Panc1 (cell line): Measurements from ENCODE around the gene CWH43. TPM values are rescaled to one million over a fixed set of nuclear protein-coding genes. Genes with fewer than 3 reads are reported as not detected.
A peak's percentile ranks its signal among the peaks of the same experiment; 100 is the strongest.
"Not testable (repeated sequence)": the region's sequence is repeated elsewhere in the genome, so short reads cannot be mapped to it uniquely, and the experiment has no call there.

Source experiments
- ATAC-seq: fragments of 200-7000 bp; cut with Tn5 transposase; 2 replicates; pipeline ENCODE4 v1.9.1; 2020; ENCODE audit warnings: mild to moderate bottlenecking, moderate library complexity
- BruUV-seq: library from RNA; stranded (reverse); fragments of 400-500 nt; replicated peaks from 2 replicates; lab custom pipeline; 2021; lab: Mats Ljungman, UMichigan
- CTCF ChIA-PET: fragments of 300-600 bp; sonication (Branson Sonifier 250); formaldehyde crosslinking; loops from one replicate; lab custom pipeline; 2022; ENCODE audit warnings: antibody characterized with exemption; lab: Charles Lee
- POLR2A ChIA-PET: fragments of 300-600 bp; sonication (Branson Sonifier 250); formaldehyde crosslinking; loops from one replicate; lab custom pipeline; 2022; ENCODE audit warnings: antibody characterized with exemption; lab: Charles Lee
- DNase-seq: peaks from one replicate; pipeline ENCODE4 v3.0.0-alpha.2; 2010; ENCODE audit warnings: low read depth, low spot score
- H3K27ac ChIP-seq: 2 replicates; pipeline ENCODE4 v1.5.1; 2011; ENCODE audit warnings: mild to moderate bottlenecking, low read length, inconsistent platforms
- H3K27me3 ChIP-seq: fragments of 200-500 bp; sonication (Bioruptor generic); 2 replicates; pipeline ENCODE4 v1.6.0; 2014; ENCODE audit warnings: low read length, inconsistent platforms; ENCODE audit not compliant: control insufficient read depth, insufficient read depth
- H3K36me3 ChIP-seq: fragments of 200-500 bp; sonication (Bioruptor generic); 2 replicates; pipeline ENCODE4 v1.5.1; 2014; ENCODE audit warnings: inconsistent platforms, mild to moderate bottlenecking, low read length, moderate library complexity; ENCODE audit not compliant: control insufficient read depth, insufficient read depth
- H3K4me1 ChIP-seq: 2 replicates; pipeline ENCODE4 v1.5.1; 2011; ENCODE audit warnings: inconsistent platforms, mild to moderate bottlenecking, low read length, moderate library complexity; ENCODE audit not compliant: control insufficient read depth, insufficient read depth
- H3K4me3 ChIP-seq, 2 experiments: 2 replicates each; pipeline ENCODE4 v1.5.1; 2011 to 2012; ENCODE audit warnings: low read depth in 2 of 2, low read length in 2 of 2, mild to moderate bottlenecking in 2 of 2, inconsistent platforms in 1 of 2, moderate library complexity in 1 of 2
- H3K9me3 ChIP-seq: fragments of 200-500 bp; sonication (Bioruptor generic); 2 replicates; pipeline ENCODE4 v1.5.1; 2014; ENCODE audit warnings: low read depth, mild to moderate bottlenecking, inconsistent platforms, low read length, moderate library complexity; ENCODE audit not compliant: control insufficient read depth, insufficient read depth
- POLR2AphosphoS5 ChIP-seq: IDR thresholded peaks from 2 replicates; pipeline ENCODE4 v1.6.1; 2012; ENCODE audit warnings: mild to moderate bottlenecking, low read depth, low read length, moderate library complexity
- SIN3A ChIP-seq: IDR thresholded peaks from 2 replicates; pipeline ENCODE4 v1.6.1; 2012; ENCODE audit warnings: low read depth, mild to moderate bottlenecking, low read length, moderate library complexity, borderline replicate concordance; ENCODE audit not compliant: insufficient read depth
- TCF7L2 ChIP-seq: IDR thresholded peaks from 2 replicates; pipeline ENCODE4 v1.6.1; 2011; ENCODE audit warnings: mild to moderate bottlenecking, low read depth, low read length, inconsistent platforms
- in situ Hi-C: cut with HindIII; loops from 2 replicates; pipeline ENCODE4 v1.10.0; 2016; ENCODE audit warnings: low sequenced_read_pairs, low pct_unique_long_range_greater_than_20kb
- intact Hi-C: fragments of 100-400 bp; cut with micrococcal nuclease; formaldehyde crosslinking; loops from one replicate; pipeline ENCODE4 v1.10.0; 2022; ENCODE audit not compliant: unreplicated experiment
- total RNA-seq: library from RNA; stranded (reverse); gene quantifications from one replicate; pipeline ENCODE4 v1.2.1, GENCODE V29; 2021; ENCODE audit not compliant: unreplicated experiment
- TF ChIP-seq, protein P1 (sequence below): fragments of 450-650 bp; IDR thresholded peaks from 2 replicates; pipeline ENCODE4 v1.5.1; 2017; ENCODE audit warnings: mild to moderate bottlenecking
- TF ChIP-seq, protein P2 (sequence below), 2 experiments: IDR thresholded peaks; 2 replicates each; pipeline ENCODE4 v1.6.1; 2011 to 2012; ENCODE audit warnings: low read depth in 2 of 2, control low read depth in 1 of 2, low read length in 1 of 2, mild to moderate bottlenecking in 1 of 2, moderate library complexity in 1 of 2; ENCODE audit not compliant: insufficient read depth in 1 of 2

CWH43 gene
- total RNA-seq, 1 experiment from 2014 or later: not detected

DNA sequence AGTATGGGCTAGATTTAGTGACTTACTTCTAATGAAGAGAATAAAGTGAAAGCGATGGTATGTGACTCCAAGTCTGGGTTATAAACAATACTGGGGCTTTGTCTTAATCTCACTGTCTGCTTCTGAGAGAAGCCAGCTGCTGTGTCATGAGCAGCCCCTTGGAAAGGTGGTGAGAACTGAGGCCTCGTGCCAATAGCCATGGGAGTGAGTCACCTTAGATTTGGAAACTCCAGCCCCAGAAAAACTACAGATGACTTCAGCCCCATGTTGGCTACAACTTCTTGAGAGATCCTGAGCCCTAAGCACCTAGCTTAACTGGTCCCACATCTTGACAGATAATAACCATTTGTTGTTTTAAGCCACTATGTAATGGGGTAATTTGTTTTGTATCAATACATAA lies 77.6 kb downstream of the CWH43 start:
- intact Hi-C loops: no loop called here
- in situ Hi-C loops: no loop called here
- Histone ChIP-seq H3K4me1 (no peaks in the 10 kb centered on the region), H3K27ac (no peak overlapping the region), H3K27me3 (no peaks in the 10 kb centered on the region), H3K4me3 (no peak overlapping the region), H3K36me3 (no peaks in the 10 kb centered on the region), H3K9me3 (no peaks in the 10 kb centered on the region)
- ATAC-seq (no peak), DNase-seq (no peak)
- TF ChIP-seq POLR2AphosphoS5: no peak
- no peak for TF ChIP-seq SIN3A
- TF ChIP-seq, protein P1, sequence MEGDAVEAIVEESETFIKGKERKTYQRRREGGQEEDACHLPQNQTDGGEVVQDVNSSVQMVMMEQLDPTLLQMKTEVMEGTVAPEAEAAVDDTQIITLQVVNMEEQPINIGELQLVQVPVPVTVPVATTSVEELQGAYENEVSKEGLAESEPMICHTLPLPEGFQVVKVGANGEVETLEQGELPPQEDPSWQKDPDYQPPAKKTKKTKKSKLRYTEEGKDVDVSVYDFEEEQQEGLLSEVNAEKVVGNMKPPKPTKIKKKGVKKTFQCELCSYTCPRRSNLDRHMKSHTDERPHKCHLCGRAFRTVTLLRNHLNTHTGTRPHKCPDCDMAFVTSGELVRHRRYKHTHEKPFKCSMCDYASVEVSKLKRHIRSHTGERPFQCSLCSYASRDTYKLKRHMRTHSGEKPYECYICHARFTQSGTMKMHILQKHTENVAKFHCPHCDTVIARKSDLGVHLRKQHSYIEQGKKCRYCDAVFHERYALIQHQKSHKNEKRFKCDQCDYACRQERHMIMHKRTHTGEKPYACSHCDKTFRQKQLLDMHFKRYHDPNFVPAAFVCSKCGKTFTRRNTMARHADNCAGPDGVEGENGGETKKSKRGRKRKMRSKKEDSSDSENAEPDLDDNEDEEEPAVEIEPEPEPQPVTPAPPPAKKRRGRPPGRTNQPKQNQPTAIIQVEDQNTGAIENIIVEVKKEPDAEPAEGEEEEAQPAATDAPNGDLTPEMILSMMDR: no peak
- TF ChIP-seq, protein P2, sequence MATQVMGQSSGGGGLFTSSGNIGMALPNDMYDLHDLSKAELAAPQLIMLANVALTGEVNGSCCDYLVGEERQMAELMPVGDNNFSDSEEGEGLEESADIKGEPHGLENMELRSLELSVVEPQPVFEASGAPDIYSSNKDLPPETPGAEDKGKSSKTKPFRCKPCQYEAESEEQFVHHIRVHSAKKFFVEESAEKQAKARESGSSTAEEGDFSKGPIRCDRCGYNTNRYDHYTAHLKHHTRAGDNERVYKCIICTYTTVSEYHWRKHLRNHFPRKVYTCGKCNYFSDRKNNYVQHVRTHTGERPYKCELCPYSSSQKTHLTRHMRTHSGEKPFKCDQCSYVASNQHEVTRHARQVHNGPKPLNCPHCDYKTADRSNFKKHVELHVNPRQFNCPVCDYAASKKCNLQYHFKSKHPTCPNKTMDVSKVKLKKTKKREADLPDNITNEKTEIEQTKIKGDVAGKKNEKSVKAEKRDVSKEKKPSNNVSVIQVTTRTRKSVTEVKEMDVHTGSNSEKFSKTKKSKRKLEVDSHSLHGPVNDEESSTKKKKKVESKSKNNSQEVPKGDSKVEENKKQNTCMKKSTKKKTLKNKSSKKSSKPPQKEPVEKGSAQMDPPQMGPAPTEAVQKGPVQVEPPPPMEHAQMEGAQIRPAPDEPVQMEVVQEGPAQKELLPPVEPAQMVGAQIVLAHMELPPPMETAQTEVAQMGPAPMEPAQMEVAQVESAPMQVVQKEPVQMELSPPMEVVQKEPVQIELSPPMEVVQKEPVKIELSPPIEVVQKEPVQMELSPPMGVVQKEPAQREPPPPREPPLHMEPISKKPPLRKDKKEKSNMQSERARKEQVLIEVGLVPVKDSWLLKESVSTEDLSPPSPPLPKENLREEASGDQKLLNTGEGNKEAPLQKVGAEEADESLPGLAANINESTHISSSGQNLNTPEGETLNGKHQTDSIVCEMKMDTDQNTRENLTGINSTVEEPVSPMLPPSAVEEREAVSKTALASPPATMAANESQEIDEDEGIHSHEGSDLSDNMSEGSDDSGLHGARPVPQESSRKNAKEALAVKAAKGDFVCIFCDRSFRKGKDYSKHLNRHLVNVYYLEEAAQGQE (IDR thresholded peaks at IDR 0.05; ENCODE audit: insufficient read depth in 1 of 2, low read depth in 2 of 2, low read length in 1 of 2): no peak
- no peak for TF ChIP-seq TCF7L2
- BruUV-seq: no TSS peak
- POLR2A ChIA-PET: no interaction called here
- CTCF ChIA-PET: no interaction called here

DNA sequence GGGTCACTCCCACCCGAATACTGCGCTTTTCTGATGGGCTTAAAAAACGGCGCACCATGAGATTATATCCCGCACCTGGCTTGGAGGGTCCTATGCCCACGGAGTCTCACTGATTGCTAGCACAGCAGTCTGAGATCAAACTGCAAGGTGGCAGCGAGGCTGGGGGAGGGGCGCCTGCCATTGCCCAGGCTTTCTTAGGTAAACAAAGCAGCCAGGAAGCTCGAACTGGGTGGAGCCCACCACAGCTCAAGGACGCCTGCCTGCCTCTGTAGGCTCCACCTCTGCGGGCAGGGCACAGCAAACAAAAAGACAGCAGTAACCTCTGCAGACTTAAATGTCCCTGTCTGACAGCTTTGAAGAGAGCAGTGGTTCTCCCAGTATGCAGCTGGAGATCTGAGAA lies 86.1 kb downstream of the CWH43 start:
- POLR2A ChIA-PET, intact Hi-C loops, H3K4me1 ChIP-seq, H3K4me3 ChIP-seq, in situ Hi-C loops, H3K9me3 ChIP-seq, CTCF ChIA-PET, DNase-seq, BruUV-seq, ATAC-seq, H3K27me3 ChIP-seq, H3K27ac ChIP-seq, H3K36me3 ChIP-seq: not testable (repeated sequence)

DNA sequence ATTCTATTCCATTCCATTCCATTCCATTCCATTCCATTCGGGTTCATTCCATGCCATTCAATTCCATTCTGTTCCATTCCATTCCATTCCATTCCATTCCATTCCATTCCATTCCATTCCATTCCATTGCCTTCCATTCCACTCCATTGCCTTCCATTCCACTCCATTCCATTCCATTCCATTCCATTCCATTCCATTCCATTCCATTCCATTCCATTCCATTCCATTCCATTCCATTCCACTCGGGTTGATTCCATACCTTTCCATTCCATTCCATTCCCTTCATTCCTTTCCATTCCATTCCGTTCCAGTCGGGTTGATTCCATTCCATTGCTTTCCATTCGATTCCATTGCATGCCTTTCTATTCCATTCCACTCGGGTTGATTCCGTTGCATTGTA lies 105.8 kb downstream of the CWH43 start:
- BruUV-seq, DNase-seq, POLR2A ChIA-PET, ATAC-seq, in situ Hi-C loops, H3K4me1 ChIP-seq, H3K4me3 ChIP-seq, H3K27me3 ChIP-seq, intact Hi-C loops, H3K27ac ChIP-seq, H3K36me3 ChIP-seq, H3K9me3 ChIP-seq, CTCF ChIA-PET: not testable (repeated sequence)

DNA sequence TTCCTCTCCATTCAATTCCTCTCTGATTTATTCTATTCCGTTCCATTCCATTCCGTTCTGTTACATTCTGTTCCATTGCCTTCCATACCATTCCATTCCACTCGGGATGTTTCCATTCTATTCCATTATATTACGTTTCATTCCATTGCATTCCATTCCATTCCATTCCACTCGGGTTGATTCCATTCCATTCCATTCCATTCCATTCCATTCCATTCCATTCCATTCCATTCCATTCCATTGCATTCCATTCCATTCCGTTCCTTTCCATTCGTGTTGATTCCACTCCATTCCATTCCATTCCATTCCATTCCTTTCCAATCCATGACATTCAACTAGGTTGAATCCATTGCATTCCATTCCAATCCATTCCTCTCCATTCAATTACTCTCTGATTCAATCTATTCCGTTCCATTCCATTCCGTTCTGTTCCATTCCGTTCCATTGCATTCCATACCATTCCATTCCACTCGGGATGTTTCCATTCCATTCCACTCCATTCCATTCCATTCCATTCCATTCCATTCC lies 106.6 kb downstream of the CWH43 start:
- CTCF ChIA-PET, intact Hi-C loops, H3K36me3 ChIP-seq: not testable (repeated sequence)

DNA sequence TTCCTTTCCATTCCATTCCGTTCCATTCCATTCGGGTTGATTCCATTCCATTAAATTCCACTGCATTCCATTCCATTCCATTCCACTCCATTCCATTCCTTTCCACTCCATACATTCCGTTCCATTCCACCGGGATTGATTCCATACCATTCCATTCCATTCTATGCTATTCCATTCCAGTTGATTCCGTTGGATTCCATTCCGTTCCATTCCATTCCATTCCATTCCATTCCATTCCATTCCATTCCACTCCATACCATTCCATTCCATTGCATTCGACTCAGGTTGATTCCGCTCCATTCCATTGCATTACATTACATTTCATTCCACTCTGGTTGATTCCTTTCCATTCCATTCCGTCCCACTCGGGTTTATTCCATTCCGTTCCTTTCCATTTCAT lies 110.1 kb downstream of the CWH43 start:
- H3K9me3 ChIP-seq, CTCF ChIA-PET, H3K27ac ChIP-seq, DNase-seq, H3K36me3 ChIP-seq, intact Hi-C loops, BruUV-seq, H3K4me3 ChIP-seq, H3K4me1 ChIP-seq, H3K27me3 ChIP-seq, ATAC-seq, in situ Hi-C loops, POLR2A ChIA-PET: not testable (repeated sequence)

More for the DNA sequence above, 106.6 kb downstream of the CWH43 start:
- in situ Hi-C loops, DNase-seq, H3K27me3 ChIP-seq, POLR2A ChIA-PET, H3K4me3 ChIP-seq, H3K9me3 ChIP-seq, H3K4me1 ChIP-seq, BruUV-seq, H3K27ac ChIP-seq: not testable (repeated sequence)
- peak; percentile 73 for ATAC-seq
